CD4-positive, alpha-beta T cell (primary cell): ENCODE results near the gene DMAC2. TPM values are rescaled to one million over a fixed set of nuclear protein-coding genes. Genes with fewer than 3 reads are reported as not detected.

Source experiments
- ATAC-seq: fragments of 200-7000 bp; cut with Tn5 transposase; one replicate; pipeline ENCODE4 v1.10.0; 2022; ENCODE audit warnings: mild to moderate bottlenecking; ENCODE audit not compliant: poor library complexity
- CTCF ChIA-PET: fragments of 350-600 bp; sonication (Branson Sonifier 250); formaldehyde crosslinking; loops from one replicate; lab custom pipeline; 2021; ENCODE audit warnings: antibody characterized with exemption, inconsistent platforms; lab: Charles Lee
- POLR2A ChIA-PET: fragments of 350-600 bp; sonication (Branson Sonifier 250); formaldehyde crosslinking; loops from one replicate; lab custom pipeline; 2021; ENCODE audit warnings: antibody characterized with exemption, inconsistent platforms; lab: Charles Lee
- DNase-seq, 14 experiments: peaks; one replicate each; pipeline ENCODE4 v3.0.0-alpha.2; 2013 to 2020; ENCODE audit warnings: mixed read lengths in 2 of 14
- H3K27ac ChIP-seq, 2 donors: one replicate each; pipeline versions ENCODE4 v1.5.1 to v1.7.0; 2013; ENCODE audit warnings: low read length in 2 of 2, low read depth in 1 of 2, mild to moderate bottlenecking in 1 of 2
- H3K27me3 ChIP-seq, 2 experiments: 1 replicate in 1 of 2; 2 replicates in 1 of 2; pipeline versions ENCODE4 v1.6.1 to v1.7.0; 2013; ENCODE audit warnings: low read length in 2 of 2, control low read depth in 1 of 2, mild to moderate bottlenecking in 1 of 2, moderate library complexity in 1 of 2; ENCODE audit not compliant: insufficient read depth in 2 of 2, control insufficient read depth in 1 of 2
- H3K36me3 ChIP-seq: one replicate; pipeline ENCODE4 v1.6.1; 2013; ENCODE audit warnings: low read length, control low read depth; ENCODE audit not compliant: insufficient read depth
- H3K4me1 ChIP-seq: one replicate; pipeline ENCODE4 v1.6.1; 2013; ENCODE audit warnings: low read length, control low read depth; ENCODE audit not compliant: insufficient read depth
- H3K4me3 ChIP-seq: one replicate; pipeline ENCODE4 v1.5.1; 2013; ENCODE audit warnings: mild to moderate bottlenecking, low read length, moderate library complexity
- H3K9me3 ChIP-seq, 2 experiments: 1 replicate in 1 of 2; 2 replicates in 1 of 2; pipeline versions ENCODE4 v1.6.1 to v1.7.0; 2013; ENCODE audit warnings: low read length in 2 of 2, mild to moderate bottlenecking in 2 of 2, control low read depth in 1 of 2, moderate library complexity in 1 of 2; ENCODE audit not compliant: control insufficient read depth in 1 of 2, insufficient read depth in 1 of 2
- H3K27ac Mint-ChIP-seq: one replicate; pipeline ENCODE4 v1.8.0; 2020; ENCODE audit warnings: mixed read lengths
- H3K27me3 Mint-ChIP-seq: one replicate; pipeline ENCODE4 v1.8.0; 2021; ENCODE audit warnings: mixed read lengths
- H3K36me3 Mint-ChIP-seq: one replicate; pipeline ENCODE4 v1.8.0; 2021; ENCODE audit warnings: low read depth, mixed read lengths
- H3K4me1 Mint-ChIP-seq: one replicate; pipeline ENCODE4 v1.8.0; 2021; ENCODE audit warnings: low read depth, mixed read lengths
- H3K4me3 Mint-ChIP-seq: one replicate; pipeline ENCODE4 v1.8.0; 2020; ENCODE audit warnings: mild to moderate bottlenecking, mixed read lengths
- H3K9me3 Mint-ChIP-seq: one replicate; pipeline ENCODE4 v1.8.0; 2020; ENCODE audit warnings: mixed read lengths
- intact Hi-C, 2 experiments: fragments of 100-400 bp; cut with DNase I in 1 of 2; cut with micrococcal nuclease in 1 of 2; formaldehyde crosslinking; loops; one replicate each; pipeline versions ENCODE4 v1.15.1 to v1.9.0; 2023 to 2025; cut with DNase I, micrococcal nuclease
- total RNA-seq, 174 experiments: library from RNA in 2 of 174; stranded (reverse) in 2 of 174; gene quantifications; one replicate each; pipeline ENCODE4 v1.2.3 and lab custom pipeline; 2021 to 2026
- TF ChIP-seq, protein P1 (sequence below): fragments of 200-600 bp; IDR thresholded peaks from one replicate; pipeline ENCODE4 v1.8.0; 2022; ENCODE audit warnings: antibody characterized with exemption, mild to moderate bottlenecking

Gene DMAC2
- total RNA-seq, 2 experiments from 2014 or later = 21.6 to 25.7 TPM

DNA sequence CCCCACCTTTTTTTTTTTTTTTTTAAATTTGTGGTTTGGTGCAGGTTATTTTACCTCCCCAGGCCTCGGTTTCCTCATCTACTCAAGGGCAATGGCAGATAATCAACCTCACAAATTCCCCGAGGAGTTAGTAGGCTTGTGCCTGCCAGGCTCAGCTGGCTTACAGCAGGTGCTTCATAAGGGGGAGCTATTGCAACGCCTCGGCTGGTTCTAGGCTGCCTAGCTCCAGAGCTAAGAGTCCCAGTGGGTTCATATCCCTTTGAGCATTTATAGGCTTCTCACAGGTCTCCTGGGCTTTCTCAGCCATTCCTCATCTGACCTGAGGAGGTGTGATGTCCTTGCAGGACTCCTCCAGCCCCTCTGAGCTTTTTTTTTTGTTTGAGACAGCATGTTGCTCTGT, 31.5 kb downstream of the DMAC2 start:
- ChIA-PET CTCF (interaction anchor here (0.7 kb wide), 1 partner anchor 359 kb away, joined by 3 read pairs; no protein-coding TSS in a partner anchor), POLR2A (no interaction called here)
- peaks cover 15% of the 10 kb centered on the region for H3K4me1 Mint-ChIP-seq
- no peaks in the 10 kb centered on the region for H3K9me3 ChIP-seq
- peaks cover 30% of the 10 kb centered on the region for H3K36me3 ChIP-seq
- DNase-seq (no peak), ATAC-seq (no peak)
- TF ChIP-seq, protein P1, sequence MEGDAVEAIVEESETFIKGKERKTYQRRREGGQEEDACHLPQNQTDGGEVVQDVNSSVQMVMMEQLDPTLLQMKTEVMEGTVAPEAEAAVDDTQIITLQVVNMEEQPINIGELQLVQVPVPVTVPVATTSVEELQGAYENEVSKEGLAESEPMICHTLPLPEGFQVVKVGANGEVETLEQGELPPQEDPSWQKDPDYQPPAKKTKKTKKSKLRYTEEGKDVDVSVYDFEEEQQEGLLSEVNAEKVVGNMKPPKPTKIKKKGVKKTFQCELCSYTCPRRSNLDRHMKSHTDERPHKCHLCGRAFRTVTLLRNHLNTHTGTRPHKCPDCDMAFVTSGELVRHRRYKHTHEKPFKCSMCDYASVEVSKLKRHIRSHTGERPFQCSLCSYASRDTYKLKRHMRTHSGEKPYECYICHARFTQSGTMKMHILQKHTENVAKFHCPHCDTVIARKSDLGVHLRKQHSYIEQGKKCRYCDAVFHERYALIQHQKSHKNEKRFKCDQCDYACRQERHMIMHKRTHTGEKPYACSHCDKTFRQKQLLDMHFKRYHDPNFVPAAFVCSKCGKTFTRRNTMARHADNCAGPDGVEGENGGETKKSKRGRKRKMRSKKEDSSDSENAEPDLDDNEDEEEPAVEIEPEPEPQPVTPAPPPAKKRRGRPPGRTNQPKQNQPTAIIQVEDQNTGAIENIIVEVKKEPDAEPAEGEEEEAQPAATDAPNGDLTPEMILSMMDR = no peak
- no peaks in the 10 kb centered on the region for H3K9me3 Mint-ChIP-seq
- no peak overlapping the region for H3K27ac Mint-ChIP-seq
- intact Hi-C loops = no loop called here
- no peak overlapping the region for H3K27ac ChIP-seq
- H3K27me3 Mint-ChIP-seq = no peaks in the 10 kb centered on the region
- no peak overlapping the region for H3K4me3 Mint-ChIP-seq
- H3K36me3 Mint-ChIP-seq = peaks cover 30% of the 10 kb centered on the region
- H3K27me3 ChIP-seq = no peaks in the 10 kb centered on the region
- no peak overlapping the region for H3K4me3 ChIP-seq
- H3K4me1 ChIP-seq = peaks cover 15% of the 10 kb centered on the region

DNA sequence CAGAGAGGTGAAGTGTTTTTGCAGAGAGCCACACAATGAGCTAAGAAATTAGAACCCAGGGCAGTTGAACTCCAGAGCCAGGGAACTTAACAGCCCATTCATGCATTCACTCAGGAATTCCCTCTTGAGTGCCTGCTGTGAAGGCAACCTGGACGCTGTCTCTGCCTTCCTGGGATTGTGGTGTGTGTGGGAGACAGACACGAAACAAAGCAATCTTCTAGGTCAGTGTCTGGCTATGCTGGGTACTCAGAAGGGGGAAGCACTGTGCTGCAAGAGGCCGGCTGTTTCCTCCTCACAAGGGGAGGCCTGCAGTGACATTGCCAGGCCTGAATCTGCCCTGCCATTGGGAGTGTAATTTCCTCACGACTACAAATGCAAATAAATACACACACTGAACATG, 32.4 kb downstream of the DMAC2 start:
- Mint-ChIP-seq H3K9me3 (no peaks in the 10 kb centered on the region), H3K4me1 (peaks cover 15% of the 10 kb centered on the region), H3K36me3 (peaks cover 26% of the 10 kb centered on the region), H3K4me3 (no peak overlapping the region), H3K27me3 (no peaks in the 10 kb centered on the region), H3K27ac (no peak overlapping the region)
- no peak overlapping the region for H3K27ac ChIP-seq
- POLR2A ChIA-PET = no interaction called here
- H3K4me3 ChIP-seq = no peak overlapping the region
- no peaks in the 10 kb centered on the region for H3K27me3 ChIP-seq
- H3K4me1 ChIP-seq = peaks cover 15% of the 10 kb centered on the region
- CTCF ChIA-PET = no interaction called here
- no peak for ATAC-seq
- no peaks in the 10 kb centered on the region for H3K9me3 ChIP-seq
- intact Hi-C loops = no loop called here
- TF ChIP-seq, protein P1 = no peak
- DNase-seq = no peak
- peaks cover 25% of the 10 kb centered on the region for H3K36me3 ChIP-seq

DNA sequence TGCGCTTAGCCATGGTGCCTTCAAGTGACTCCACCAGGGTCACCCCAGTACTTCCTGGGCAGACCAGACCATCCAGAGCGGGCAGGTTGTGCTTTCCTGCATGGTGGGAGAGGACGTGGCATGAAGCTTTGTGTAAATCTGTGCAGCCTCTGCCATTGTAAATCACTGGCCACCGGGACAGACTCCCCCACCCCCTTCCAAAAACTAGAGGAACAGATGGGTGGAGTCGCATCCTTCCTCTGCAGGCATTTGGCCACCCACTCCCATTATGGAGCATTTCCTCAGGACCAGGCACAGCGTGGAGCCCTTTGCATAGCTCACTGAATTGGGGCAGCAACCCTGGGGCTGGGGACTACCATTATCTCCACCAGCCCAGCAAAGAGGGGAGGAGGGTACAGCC, 33.9 kb downstream of the DMAC2 start:
- TF ChIP-seq, protein P1 = no peak
- Mint-ChIP-seq H3K4me1 (peaks cover 26% of the 10 kb centered on the region), H3K27ac (no peak overlapping the region), H3K4me3 (no peak overlapping the region), H3K36me3 (peaks cover 22% of the 10 kb centered on the region), H3K9me3 (no peaks in the 10 kb centered on the region), H3K27me3 (no peaks in the 10 kb centered on the region)
- ChIA-PET POLR2A (no interaction called here), CTCF (no interaction called here)
- H3K4me1 ChIP-seq = peaks cover 19% of the 10 kb centered on the region
- H3K36me3 ChIP-seq = peaks cover 11% of the 10 kb centered on the region
- intact Hi-C loops = no loop called here
- ATAC-seq = no peak
- H3K27ac ChIP-seq = no peak overlapping the region
- H3K9me3 ChIP-seq = no peaks in the 10 kb centered on the region
- H3K4me3 ChIP-seq = no peak overlapping the region
- H3K27me3 ChIP-seq = no peaks in the 10 kb centered on the region
- no peak for DNase-seq
